Activated CD4-positive, alpha-beta T cell treated with anti-CD3 and anti-CD28 coated beads, Interleukin-2, amount 50 U/mL, for 16 hours (primary cell): ENCODE results near the gene IFI44L.

Experiments used
- DNase-seq: peaks from one replicate; pipeline ENCODE4 v3.0.0-alpha.2; 2020

The IFI44L gene

DNA sequence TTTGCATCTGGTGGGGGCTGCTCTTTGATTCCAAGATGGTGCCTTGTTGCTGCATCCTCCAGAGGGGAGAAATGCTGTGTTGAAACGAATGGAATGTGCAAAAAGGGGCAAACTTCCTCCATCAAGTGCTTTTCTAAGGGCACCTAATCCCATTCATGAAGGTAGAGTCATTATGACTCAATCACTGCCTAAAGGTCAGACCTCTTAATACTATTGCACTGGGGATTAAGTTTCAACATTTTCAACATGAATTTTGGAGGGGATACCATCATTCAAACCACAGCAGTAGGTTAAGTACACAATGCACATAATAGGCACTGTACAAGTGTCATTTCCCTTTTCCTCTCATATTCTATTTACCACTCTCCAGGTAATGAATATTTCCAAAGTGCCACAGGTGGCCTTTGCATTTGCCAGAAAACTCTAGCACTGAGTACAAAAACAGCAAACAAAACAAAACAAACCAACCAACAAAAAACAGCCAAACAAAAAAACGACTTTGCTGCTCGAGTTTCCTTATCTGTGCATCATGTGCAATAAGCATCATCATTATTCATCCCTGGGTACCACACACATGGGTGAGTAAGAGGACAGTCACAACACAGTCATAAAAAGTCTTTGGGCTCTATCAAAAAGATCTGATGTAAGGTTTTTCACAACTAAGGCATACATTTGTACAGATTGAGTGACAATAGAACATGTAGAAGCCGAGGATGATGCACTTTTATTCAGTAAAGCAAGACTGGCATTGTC, 71.9 kb downstream of the IFI44L start:
- DNase-seq = no peak
